SH-SY5Y (cell line): Measurements from ENCODE around the gene SCN1A.

ENCODE experiments used
- GATA2 ChIP-seq: IDR thresholded peaks from 2 replicates; pipeline ENCODE4 v1.6.1; 2011; ENCODE audit warnings: mild to moderate bottlenecking, low read depth, low read length
- GATA3 ChIP-seq: IDR thresholded peaks from 2 replicates; pipeline ENCODE4 v1.6.1; 2011; ENCODE audit warnings: low read depth, mild to moderate bottlenecking, low read length, moderate library complexity

The SCN1A gene

DNA sequence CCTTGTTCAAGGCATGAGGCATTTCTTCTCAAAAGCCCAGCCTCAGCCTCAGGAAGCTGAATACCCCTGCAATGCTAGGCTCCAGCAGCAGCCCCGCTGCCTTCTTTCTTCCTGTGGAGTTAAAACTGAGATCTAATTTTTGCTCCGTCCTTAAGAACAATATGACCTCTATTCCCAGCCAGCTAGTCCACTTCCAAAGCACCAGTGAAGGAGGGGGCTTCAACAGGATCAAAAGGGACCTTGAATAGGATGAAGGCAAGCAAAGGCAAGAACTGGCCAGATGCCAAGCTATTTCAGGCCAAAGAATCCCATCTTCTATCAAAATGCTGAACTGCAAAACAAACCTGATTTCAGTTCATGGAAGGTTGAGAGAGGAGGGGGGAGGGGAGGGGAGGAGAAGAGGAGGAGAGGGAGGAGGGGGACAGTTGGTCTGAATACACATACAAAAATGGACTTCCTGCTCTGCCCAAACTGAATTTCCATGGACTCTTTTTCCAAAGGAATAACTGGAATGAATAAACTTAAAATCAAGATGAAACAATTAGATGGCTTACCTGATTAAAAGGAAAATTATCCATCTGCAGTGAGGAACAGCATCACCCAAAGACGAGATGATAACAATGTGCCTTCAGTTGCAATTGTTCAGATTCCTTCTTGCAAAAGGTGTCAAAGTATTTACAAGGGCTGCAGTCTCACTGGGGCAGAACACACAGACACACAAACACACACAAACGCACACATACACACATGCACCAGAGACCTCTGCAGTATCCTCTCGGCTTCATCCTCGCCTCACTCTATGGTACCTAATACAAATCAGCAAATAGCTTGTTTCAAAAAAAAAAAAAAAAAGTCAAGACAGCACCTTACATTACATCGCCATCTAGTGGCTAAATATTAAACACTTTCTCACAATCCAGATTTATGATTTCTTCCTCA, at the start of gene SCN1A:
TSS of gene SCN1A (minus strand) at position 804 of the 939 bp plus-strand sequence. CDS start 54,399 bp downstream, outside the sequence.
- TF ChIP-seq GATA3 (no peak), GATA2 (no peak)

DNA sequence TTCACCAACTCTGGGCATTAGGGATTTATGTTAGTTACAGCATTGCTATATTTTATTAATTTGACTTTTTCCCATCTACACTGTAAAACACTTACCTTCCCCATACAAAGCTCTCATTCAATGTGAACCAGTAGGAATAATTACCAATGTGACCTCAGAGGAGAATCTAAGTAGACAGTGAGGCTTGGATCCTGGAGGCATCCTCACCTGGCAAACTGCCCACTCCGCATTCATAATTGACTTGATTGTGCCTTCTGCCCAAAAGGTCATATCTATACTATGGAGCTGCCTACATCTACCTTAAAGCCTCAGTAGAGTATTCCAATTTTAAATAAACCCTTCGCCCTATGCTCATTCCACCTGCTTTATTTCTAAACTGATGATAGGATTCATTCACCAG, 45.4 kb upstream of the SCN1A start:
- no peak for TF ChIP-seq GATA2

DNA sequence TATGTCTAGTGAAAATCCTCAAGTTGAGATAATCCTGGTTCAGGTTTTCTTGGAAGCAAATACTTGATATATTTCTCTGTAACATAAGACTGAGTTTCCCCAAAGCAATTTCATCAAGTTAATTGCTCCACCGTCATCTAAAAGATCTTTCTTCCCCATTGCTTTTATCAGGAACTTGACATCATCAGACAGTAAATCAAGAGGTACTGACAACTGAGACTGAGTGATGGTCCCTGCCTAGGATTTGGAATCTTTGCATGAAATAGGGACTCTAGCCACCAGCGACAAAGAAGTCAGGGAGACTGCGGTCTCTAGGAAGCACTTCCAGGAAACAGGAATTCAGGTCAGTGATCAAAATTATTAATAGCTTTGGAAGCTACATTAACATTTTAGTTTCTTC, 43.4 kb upstream of the SCN1A start:
- TF ChIP-seq GATA2: no peak
- no peak for TF ChIP-seq GATA3

DNA sequence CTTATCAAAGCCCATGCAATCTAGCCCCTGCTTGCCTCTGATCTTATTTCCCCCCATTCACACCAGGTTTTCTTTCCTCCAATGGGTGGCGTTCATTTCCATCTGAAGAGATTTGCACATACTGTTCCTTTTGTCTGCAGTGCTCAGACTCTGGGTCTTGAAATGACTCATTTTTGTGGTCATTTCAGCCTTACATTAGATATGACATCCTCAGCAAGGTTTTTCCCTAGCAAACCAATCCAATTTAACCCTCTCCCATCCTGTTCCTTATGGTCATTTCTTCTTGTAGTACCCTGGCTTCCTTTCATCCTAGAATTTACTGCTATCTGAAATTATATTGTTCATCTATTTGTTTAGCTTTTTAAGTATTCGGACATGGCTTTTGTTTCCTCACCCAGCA, 42.5 kb upstream of the SCN1A start:
- TF ChIP-seq GATA3: no peak
- TF ChIP-seq GATA2: no peak

GRCh38 chr2:166167449-166167848, 39.6 kb upstream of the SCN1A start:
- no peak for TF ChIP-seq GATA3
- no peak for TF ChIP-seq GATA2

DNA sequence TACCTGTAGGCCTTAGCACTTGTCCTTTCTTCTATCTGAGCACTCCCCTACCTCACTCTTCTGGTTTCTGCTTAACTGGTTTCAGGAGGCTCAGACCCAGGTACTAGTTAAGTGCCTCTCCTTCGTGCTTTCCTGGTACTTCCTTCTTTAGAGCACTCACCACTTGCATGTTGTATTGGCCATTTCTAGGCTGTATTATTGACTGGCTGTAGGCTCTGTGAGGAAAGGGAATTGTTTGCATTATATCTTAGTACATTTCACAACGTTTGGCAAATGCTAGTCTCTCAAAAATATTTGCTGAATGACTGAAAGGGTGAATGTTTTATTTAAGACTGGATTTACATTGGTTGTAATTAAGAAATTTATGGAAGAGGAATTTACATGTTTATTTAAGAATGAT, 36.0 kb upstream of the SCN1A start:
- no peak for TF ChIP-seq GATA2

DNA sequence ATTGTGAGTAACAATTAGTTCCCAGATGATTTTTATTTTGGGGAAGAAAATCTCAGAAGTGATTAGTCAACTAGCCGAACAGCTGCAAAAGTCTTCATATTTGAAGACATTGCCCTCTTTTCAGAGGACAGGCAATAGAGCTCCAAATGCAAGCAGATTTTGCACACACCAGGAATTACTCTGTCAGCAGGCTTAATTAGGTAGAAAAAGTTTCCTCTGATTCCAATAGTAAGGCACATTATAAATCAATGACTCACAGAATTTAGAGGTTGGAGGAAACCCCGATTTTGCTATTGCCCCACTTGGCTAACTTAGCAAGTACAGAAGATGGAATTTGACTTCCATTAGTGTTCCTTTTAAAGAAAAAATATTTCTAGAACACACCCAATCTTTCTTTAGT, 30.7 kb upstream of the SCN1A start:
- TF ChIP-seq GATA3 (no peak), GATA2 (no peak)

- TF ChIP-seq GATA3 (no peak), GATA2 (no peak)
Observed at GRCh38 chr2:166157578-166157977, 29.8 kb upstream of the SCN1A start.

- no peak for TF ChIP-seq GATA3
- TF ChIP-seq GATA2: no peak
Observed at GRCh38 chr2:166156985-166157490, 29.2 kb upstream of the SCN1A start.

GRCh38 chr2:166155589-166155988, 27.8 kb upstream of the SCN1A start:
- no peak for TF ChIP-seq GATA3

DNA sequence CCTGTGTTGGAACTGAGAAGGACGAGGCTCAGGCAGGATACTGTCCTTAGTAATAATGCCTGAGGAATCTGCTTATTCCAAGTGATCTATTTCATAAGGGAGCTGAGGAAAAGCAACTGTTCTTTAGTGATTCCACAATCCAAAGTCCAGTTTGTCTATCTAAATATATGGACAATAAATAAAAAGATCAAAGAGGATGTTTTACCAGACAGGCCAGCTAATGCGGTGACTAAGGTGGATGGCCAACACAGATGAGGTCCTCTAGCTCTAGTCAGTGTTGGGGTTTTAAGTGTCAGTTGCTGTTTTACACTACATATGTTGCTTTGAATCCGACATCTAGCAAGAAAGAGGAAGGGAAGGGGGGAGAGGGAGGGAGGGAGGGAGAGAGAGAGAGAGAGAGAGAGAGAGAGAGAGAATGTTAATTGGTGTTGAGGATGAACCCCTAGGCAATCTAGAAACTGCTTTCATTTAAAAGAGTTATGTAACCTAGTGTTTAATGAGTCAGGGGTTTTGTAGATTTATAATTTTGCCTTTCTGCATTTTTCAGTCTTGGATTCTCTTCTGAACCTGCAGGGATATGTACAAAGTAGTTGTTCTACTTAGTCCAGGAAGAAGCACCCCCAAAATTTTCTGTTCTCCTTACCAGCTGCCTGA, 27.0 kb upstream of the SCN1A start:
- no peak for TF ChIP-seq GATA3
- TF ChIP-seq GATA2: no peak

GRCh38 chr2:166152064-166152463, 24.2 kb upstream of the SCN1A start:
- TF ChIP-seq GATA2: no peak
- no peak for TF ChIP-seq GATA3

GRCh38 chr2:166148500-166149400, 20.9 kb upstream of the SCN1A start:
- TF ChIP-seq GATA2: no peak
- no peak for TF ChIP-seq GATA3

- TF ChIP-seq GATA3: no peak
- no peak for TF ChIP-seq GATA2
Observed at GRCh38 chr2:166147883-166148282, 20.1 kb upstream of the SCN1A start.

DNA sequence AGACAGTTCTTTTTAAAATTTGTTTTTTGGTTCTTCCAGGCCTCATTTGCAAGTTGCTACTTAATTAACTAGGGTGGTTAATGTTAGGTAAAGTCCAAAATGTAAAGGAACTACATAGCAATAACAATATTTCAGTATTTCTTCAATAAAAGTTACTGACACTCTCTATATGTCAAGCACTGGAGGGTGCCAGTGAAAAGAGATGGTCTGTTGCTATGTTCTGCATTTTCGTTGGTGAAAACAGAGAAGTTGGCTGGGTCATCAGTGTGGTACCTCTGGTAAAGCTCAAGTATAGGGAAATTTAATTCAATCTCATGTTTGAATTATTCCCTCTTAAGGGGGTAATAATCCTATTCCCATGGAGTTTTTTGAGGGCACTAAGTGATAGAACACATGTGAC, 16.3 kb upstream of the SCN1A start:
- no peak for TF ChIP-seq GATA2
- TF ChIP-seq GATA3: no peak
